ENCODE results near the gene TRPC4AP. TPM values are rescaled to one million over a fixed set of nuclear protein-coding genes. Genes with fewer than 3 reads are reported as not detected.

TRPC4AP gene
- total RNA-seq, 3 donors from 2014 or later, result 49.6 to 60.5 (median 53.8) TPM

GRCh38 chr20:34954904-34955230, 137.7 kb downstream of the TRPC4AP start:
- Histone ChIP-seq H3K4me3 (peak overlapping the region; percentile 37), H3K36me3 (ENCODE audit: low read depth) (no peaks in the 10 kb centered on the region), H3K9me3 (no peaks in the 10 kb centered on the region), H3K4me1 (ENCODE audit: low read depth) (peaks cover 20% of the 10 kb centered on the region)
- peak; percentile 38 for ATAC-seq
- intact Hi-C loops (cut with DNase I, micrococcal nuclease), result loop anchor here in 1 of 2 donors (2.0 kb wide), 1 partner anchor 80 kb away; no protein-coding TSS in a partner anchor
- DNase-seq, result peak; percentile 52 to 67 (median 62)
- TF ChIP-seq CTCF (IDR thresholded peaks at IDR 0.05), result no peak

DNA sequence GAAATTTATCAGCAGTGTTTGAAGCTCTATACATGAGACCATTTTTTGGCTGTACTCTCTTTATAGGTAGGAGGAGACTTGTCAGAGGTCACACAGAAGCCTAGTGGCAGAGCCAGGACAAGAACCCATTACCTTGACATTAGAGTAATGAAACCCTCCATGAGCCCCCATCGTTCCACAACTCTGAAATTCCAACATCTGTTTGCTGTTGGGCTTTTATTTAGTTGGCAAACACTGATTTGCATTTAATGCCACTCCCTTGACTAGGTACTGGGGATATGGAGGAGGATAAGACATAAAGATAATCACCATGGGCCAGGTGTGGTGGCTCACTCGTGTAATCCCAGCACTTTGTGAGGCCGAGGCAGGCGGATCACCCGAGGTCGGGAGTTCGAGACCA, 138.6 kb downstream of the TRPC4AP start:
- DNase-seq (no peak), ATAC-seq (no peak)
- H3K9me3 ChIP-seq, result no peaks in the 10 kb centered on the region
- H3K4me3 ChIP-seq, result no peak overlapping the region
- no peak for TF ChIP-seq CTCF (IDR thresholded peaks at IDR 0.05)
- peaks cover 21% of the 10 kb centered on the region for H3K4me1 ChIP-seq (ENCODE audit: low read depth)
- intact Hi-C loops (cut with DNase I, micrococcal nuclease), result loop anchor here in 1 of 2 donors (2.0 kb wide), 1 partner anchor 79 kb away; no protein-coding TSS in a partner anchor
- H3K36me3 ChIP-seq (ENCODE audit: low read depth), result no peaks in the 10 kb centered on the region

DNA sequence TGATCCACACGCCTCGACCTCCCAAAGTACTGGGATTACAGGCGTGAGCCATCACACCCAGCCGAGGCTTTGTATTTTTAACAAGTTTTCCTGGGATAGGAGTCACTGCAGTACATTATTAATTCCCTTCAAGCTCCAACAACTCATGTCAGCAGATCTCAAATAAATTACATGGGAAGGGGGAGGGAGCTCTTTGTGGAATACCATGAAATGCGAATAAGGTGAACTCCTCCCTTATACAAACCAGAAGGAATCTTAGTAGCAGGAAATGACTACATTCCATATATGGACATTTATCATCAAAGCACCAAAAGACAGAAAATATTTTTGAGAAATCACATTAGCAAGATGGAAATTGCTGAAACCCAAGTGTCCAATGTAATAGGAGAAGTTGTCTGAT, 139.9 kb downstream of the TRPC4AP start:
- DNase-seq (no peak), ATAC-seq (no peak)
- Histone ChIP-seq H3K4me1 (ENCODE audit: low read depth) (peaks cover 26% of the 10 kb centered on the region), H3K4me3 (no peak overlapping the region), H3K36me3 (ENCODE audit: low read depth) (no peaks in the 10 kb centered on the region), H3K9me3 (no peaks in the 10 kb centered on the region)
- TF ChIP-seq CTCF (IDR thresholded peaks at IDR 0.05), result no peak
- intact Hi-C loops (cut with DNase I, micrococcal nuclease), result no loop called here

Small RNAs within 50 kb of the gene (microRNA-seq; reads per million reads assigned to microRNA genes)
- gene MIR499A (not detected), gene MIR499B (not detected)

Other genes with a start within 250 kb of the TRPC4AP start
- 10 to 100 TPM; 14.4 to 24.6 (median 20.3) TPM for gene GGT7, start 220.0 kb downstream of the TRPC4AP start, total RNA-seq
- gene ACSS2, start 216.2 kb downstream of the TRPC4AP start, total RNA-seq, result 100 to 1,000 TPM; 191 to 479 (median 302) TPM
- 10 to 100 TPM; 45.2 to 97.3 (median 91.8) TPM for gene GSS, start 137.0 kb downstream of the TRPC4AP start, total RNA-seq
- 1 to 10 TPM in 1 of 3 donors, under 1 TPM in 2; 0.76 to 1.9 (median 0.99) TPM for gene MYH7B, start 136.9 kb downstream of the TRPC4AP start, total RNA-seq
- gene EDEM2, start 54.5 kb upstream of the TRPC4AP start, total RNA-seq, result 10 to 100 TPM; 17.9 to 32.1 (median 22.5) TPM
- 10 to 100 TPM in 2 of 3 donors, 1 to 10 TPM in 1; 6.1 to 15.0 (median 11.7) TPM for gene PROCR, start 79.3 kb upstream of the TRPC4AP start, total RNA-seq
- gene MMP24, start 133.9 kb upstream of the TRPC4AP start, total RNA-seq, result under 1 TPM; 0.24 to 0.70 (median 0.58) TPM
- 100 to 1,000 TPM in 2 of 3 donors, 10 to 100 TPM in 1; 90.9 to 156 (median 124) TPM for gene MMP24OS, start 185.3 kb upstream of the TRPC4AP start, total RNA-seq
- gene EIF6, start 192.0 kb upstream of the TRPC4AP start, total RNA-seq, result 100 to 1,000 TPM; 105 to 206 (median 182) TPM
- gene FAM83C, start 199.6 kb upstream of the TRPC4AP start, total RNA-seq, result under 1 TPM in 2 of 3 donors, not detected in 1; 0.13 to 0.41 TPM